Stimulated activated CD4-positive, alpha-beta T cell treated with anti-CD3 and anti-CD28 coated beads, TNF-alpha, amount 100 ng/mL, for 48 hours (primary cell): ENCODE data around the gene C17orf107.

Experiments
- DNase-seq, 3 donors: peaks; one replicate each; pipeline ENCODE4 v3.0.0-alpha.2; 2020; ENCODE audit warnings: low read depth in 3 of 3

The C17orf107 gene

DNA sequence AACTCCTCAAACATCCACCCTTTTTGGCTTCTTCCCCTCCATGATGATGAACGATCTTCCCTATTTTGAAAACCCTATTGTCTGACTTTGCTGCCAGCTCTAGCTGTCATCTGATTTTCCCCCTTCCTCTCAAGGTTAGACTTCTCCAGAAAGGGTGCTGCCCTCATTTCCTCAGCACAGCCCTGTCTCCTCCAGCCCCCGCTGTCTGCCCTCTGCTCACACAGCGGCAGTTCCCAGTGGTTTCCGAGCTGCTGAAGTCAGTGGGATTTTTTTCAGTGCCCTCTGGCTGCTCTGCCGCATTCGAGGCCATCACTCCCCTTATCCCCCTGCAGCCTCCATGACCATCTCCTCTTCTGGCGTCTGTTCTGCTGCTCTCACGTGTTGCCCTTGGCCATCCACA, 26.6 kb upstream of the C17orf107 start:
- no peak for DNase-seq

DNA sequence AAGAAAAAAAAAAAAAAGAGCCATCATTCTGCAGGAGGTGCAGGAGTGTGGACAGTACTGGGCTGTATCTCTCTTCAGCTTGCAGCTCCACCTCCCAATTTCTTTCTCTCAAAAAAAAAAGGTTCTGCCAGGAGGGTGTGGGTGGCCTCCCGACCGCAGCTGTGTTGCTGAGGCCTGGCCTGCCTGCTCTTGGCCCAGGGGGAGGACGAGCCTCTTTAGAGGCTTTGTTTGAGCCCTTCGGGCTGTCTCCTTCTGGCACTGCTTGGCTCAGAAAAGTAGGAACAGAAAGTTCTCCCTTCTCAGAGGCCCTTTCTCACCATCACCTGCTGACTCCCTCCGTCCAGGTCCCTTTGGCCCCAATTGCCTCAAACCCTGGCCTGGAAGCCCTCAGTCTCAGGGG, 22.2 kb upstream of the C17orf107 start:
- no peak for DNase-seq

DNA sequence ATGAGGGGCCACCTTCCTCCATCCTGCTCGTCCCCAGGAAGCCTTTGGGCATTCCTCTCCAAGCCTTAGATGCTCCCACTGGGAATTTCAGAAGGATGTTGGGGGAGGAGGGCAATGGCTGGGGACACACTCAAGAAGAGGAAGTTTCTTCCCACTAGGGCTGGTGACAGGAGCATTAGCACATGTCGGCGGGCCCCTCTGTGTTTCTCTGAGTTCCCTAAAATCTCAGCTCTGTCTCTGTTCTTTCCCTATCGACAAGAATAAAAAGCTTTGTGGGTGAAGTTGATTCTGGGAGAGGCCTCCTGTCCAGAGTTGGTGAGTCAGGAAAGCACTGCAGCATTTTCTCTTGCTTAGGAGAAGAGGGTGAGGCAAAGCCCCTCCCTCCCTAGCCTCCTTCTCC, 19.7 kb upstream of the C17orf107 start:
- no peak for DNase-seq

DNA sequence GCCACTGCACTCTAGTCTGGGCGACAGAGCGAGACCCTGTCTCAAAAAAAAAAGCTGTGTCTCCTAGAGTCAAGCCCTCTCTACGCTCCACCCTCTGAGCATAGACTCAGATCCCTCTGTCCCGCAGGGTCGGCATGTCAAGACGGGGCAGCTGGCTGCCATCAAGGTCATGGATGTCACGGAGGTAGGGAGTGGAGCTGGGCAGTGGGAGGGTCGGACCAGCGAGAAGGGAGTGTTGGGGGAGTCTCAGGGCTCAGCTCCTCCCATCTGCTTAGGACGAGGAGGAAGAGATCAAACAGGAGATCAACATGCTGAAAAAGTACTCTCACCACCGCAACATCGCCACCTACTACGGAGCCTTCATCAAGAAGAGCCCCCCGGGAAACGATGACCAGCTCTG, 18.5 kb upstream of the C17orf107 start:
- no peak for DNase-seq

DNA sequence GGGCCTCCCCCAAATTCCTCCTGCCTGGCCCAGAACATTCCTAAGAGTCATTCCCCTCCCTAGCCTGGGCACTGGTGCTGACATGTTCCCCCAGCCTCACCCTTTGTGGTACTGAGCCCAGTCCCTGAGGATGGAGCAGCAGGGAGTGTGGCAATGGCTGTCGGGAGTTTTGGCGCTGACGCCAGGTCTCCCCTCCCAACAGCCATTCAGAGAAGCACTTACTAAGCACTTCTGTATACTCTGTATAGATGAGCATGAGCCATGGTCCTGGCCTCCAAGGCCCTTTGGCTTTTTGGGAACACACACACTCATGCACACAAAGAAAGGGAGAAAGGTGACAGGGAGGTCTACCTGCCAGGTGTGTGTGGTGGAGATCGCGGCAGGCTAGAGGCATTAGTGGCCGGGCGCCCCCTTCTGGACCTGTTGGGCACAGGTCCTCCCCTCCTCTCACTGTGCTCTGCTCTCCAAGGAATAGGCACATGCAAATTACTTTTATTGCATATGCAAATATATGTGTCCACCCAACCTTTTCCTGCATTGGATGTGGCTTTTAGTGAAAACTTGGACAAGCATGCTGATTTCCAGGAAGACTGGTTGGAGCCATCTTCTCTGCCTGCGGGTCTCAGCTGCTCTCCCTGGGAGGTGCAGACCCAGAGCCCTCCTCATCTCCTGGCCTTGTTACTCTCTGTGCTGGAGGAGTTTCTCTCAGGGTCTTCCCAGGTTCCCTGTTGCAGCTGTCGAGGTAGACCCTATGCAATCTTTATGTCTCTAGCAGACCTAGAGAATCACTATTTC, 17.4 kb upstream of the C17orf107 start:
- peak in 2 of 3 donors; percentile 38 to 54 for DNase-seq

DNA sequence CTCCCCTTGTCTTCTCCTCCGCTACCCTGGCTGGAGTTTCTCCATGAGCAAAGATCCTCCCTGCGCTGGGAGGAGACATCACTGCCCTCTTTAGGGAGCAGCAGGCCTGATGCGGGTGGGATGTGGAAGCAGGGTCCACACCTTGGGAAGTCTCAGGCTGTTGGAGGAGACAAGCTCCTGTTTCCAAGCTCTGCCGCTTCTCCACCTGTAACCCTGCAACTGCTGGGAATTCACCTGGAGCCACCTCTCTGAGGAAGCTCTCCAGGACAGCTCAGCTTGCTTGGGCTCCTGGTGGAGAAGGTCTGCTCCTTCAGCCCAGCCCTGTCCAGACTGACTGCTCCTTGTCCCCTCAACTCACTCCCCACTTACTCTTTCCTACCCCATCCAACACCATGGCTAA, 14.8 kb upstream of the C17orf107 start:
- DNase-seq = no peak

DNA sequence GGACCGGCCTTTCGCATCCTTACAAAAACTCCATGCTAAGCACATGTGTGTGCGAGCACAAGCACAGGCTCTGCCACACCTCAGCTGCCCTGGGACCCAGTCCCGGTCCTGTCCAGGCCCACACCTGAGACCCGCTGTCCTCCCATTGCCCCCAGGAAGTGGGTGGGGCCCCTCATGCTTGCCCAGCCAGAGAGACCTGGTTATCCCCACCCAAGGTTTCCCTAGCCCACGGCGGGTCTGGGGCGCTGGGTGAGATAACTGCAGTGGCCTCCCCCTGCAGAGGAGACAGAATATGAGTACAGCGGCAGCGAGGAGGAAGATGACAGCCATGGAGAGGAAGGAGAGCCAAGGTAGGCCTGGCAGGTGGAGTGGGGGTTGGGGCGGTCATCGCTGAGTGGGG, 12.5 kb upstream of the C17orf107 start:
- no peak for DNase-seq

DNA sequence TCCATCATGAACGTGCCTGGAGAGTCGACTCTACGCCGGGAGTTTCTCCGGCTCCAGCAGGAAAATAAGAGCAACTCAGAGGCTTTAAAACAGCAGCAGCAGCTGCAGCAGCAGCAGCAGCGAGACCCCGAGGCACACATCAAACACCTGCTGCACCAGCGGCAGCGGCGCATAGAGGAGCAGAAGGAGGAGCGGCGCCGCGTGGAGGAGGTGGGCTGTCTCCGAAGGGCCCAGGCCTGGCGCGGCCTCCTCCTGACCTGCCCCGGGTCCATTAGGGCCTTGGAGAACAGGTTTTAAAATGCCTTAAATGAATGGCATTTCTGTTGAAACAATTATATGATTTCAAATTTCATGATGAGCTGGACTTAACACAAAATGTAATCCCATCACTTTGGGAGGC, 11.8 kb upstream of the C17orf107 start:
- DNase-seq = no peak

DNA sequence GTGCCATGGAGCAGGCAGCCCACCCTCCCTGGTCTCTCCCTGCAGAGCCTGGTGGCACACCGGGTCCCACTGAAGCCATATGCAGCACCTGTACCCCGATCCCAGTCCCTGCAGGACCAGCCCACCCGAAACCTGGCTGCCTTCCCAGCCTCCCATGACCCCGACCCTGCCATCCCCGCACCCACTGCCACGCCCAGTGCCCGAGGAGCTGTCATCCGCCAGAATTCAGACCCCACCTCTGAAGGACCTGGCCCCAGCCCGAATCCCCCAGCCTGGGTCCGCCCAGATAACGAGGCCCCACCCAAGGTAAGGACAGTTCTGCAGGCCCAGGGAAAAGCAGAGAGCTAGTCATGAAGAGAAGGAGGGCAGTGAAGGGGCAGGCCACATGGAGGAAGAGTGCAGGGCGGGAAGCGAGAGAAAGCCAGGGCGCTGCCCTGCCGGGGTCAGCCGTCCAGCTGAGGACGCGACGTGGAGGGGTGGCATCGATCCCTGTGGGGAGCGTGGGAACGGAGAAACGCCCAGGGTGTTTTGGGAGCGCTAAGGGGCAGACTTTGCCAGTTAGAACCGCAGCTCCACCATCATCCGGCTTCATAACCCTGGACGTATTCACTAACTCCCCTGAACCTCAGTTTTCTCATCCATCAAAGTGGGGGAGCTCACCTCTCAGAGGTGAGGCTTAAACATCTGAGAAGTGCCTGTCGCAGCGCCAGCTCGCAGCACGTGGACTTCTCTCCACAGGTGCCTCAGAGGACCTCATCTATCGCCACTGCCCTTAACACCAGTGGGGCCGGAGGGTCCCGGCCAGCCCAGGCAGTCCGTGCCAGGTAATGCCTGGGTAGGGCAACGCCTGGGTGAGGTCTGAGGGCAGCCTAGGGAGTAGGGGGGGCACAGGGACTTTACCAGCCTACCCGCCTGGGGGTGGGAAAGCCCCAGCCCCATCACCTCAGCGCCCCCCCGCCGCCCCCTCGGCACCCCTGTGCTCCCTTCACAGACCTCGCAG, 7.6 kb upstream of the C17orf107 start:
- DNase-seq = no peak

DNA sequence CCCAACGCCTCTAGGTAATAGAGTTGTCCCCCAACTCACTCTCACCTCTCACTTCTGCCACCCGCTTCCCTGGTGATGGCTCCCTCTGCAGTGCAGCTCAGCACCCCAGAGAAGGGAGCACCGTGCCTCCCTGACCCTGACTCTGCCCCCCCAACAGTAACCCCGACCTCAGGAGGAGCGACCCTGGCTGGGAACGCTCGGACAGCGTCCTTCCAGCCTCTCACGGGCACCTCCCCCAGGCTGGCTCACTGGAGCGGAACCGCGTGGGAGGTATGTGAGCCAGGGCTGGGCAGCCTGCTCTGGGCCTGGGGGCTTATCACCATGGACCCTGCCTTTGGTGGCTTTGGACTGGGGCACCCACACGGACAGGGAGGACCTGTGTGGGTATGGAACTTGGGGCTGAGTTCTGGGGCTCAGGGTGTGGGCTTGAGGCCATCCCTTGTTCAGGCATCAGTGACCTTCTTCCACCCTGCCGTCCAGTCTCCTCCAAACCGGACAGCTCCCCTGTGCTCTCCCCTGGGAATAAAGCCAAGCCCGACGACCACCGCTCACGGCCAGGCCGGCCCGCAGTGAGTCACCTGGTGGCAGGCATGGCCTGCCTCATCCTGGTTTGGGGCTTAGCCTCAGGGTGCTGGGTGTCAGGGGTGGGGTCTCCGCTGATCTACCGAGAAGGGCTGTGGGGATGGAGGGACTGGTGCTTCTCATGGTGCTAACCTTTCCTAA, 6.7 kb upstream of the C17orf107 start:
- DNase-seq = no peak

DNA sequence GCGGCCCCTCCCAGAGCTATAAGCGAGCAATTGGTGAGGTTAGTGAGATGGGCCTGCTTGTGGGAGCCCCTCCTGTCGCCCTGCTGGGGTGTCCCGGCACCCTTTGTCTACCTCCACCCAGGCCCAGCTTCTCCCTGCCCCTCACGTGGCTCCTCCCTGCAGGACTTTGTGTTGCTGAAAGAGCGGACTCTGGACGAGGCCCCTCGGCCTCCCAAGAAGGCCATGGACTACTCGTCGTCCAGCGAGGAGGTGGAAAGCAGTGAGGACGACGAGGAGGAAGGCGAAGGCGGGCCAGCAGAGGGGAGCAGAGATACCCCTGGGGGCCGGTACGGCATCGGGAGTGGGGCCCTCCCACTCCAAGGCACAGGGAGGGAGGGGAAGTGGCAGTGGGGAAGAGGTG, 6.1 kb upstream of the C17orf107 start:
- no peak for DNase-seq

DNA sequence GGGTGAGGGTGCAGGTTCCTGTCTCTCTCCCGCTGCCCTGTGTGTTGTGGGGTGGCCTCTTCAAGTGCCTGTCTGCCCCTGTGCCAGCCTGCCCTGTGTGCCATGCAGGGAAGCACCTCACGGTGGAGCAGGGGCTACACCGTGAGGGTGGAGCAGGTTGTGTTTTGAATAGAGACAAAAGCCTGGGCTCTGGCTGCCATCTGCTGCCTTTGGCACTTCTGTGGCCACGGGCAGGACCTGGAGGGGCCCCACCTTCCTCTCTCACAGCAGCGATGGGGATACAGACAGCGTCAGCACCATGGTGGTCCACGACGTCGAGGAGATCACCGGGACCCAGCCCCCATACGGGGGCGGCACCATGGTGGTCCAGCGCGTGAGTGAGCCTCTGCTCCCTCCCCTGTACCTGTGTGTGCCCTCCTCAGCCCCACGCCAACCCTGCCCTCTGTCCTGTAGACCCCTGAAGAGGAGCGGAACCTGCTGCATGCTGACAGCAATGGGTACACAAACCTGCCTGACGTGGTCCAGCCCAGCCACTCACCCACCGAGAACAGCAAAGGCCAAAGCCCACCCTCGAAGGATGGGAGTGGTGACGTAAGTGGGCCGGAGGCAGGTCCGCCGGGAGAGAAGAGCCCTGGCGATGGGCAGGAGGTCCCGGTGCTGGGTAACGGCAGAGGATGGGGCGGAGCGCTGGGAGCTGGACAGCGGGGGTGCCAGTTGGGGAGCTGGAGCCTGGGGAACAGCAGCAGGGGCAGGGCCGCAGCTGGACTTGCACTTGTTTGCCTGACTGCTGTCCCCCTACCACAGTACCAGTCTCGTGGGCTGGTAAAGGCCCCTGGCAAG, 5.4 kb upstream of the C17orf107 start:
- no peak for DNase-seq

DNA sequence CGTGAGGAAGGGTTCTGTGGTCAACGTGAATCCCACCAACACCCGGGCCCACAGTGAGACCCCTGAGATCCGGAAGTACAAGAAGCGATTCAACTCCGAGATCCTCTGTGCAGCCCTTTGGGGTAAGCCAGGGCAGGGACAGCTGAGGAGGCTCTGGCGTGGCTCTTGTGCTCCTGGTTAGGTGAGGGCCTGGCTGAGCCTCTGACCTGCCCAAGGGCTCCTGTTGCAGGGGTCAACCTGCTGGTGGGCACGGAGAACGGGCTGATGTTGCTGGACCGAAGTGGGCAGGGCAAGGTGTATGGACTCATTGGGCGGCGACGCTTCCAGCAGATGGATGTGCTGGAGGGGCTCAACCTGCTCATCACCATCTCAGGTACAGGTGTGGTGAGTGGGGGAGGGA, 4.2 kb upstream of the C17orf107 start:
- no peak for DNase-seq

DNA sequence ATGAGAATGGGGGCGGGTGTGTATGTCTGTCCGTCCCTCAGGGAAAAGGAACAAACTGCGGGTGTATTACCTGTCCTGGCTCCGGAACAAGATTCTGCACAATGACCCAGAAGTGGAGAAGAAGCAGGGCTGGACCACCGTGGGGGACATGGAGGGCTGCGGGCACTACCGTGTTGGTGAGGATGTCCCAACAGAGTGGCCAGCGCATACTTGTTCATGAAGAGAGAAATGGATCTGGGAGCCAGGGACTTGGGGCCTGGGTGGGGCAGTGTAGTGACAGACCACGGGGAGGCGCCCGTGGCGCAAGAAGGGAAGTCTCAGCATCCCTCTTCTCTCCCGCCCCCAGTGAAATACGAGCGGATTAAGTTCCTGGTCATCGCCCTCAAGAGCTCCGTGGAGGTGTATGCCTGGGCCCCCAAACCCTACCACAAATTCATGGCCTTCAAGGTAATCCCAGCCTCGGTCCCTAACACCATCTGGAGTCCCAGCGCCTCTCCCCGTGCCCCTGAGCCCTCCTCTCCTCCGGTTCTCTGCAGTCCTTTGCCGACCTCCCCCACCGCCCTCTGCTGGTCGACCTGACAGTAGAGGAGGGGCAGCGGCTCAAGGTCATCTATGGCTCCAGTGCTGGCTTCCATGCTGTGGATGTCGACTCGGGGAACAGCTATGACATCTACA, 3.5 kb upstream of the C17orf107 start:
- DNase-seq = no peak

DNA sequence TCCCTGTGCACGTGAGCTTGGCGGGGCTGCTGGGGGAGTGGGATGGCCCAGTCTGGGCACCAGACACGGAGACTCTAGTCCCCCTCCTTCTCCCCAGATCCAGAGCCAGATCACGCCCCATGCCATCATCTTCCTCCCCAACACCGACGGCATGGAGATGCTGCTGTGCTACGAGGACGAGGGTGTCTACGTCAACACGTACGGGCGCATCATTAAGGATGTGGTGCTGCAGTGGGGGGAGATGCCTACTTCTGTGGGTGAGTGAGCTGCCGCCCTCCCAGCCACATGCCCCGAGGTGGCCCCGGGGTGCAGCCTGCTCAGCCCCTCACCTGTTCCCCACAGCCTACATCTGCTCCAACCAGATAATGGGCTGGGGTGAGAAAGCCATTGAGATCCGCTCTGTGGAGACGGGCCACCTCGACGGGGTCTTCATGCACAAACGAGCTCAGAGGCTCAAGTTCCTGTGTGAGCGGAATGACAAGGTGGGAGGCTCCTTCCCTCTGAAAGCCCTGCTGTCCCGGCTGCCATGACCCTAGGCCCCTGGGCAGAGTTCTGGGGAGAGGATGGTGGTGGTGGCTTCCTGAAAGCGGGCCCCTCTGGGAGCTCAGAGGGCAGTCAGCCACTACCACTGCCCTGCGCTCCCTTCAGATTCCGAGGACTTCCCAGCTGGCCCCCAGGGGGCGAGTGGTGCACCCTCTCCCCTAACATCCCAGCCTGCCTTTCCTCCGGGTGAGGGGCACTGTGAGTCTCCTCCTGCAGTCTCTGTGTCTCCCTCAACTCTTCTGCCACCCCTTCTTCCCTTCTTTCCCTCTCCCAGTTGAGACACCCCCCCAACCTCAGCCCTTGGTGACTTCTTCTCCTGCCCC, 2.8 kb upstream of the C17orf107 start:
- no peak for DNase-seq

DNA sequence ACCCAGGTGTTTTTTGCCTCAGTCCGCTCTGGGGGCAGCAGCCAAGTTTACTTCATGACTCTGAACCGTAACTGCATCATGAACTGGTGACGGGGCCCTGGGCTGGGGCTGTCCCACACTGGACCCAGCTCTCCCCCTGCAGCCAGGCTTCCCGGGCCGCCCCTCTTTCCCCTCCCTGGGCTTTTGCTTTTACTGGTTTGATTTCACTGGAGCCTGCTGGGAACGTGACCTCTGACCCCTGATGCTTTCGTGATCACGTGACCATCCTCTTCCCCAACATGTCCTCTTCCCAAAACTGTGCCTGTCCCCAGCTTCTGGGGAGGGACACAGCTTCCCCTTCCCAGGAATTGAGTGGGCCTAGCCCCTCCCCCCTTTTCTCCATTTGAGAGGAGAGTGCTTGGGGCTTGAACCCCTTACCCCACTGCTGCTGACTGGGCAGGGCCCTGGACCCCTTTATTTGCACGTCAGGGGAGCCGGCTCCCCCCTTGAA, 2.1 kb upstream of the C17orf107 start:
- DNase-seq = no peak

DNA sequence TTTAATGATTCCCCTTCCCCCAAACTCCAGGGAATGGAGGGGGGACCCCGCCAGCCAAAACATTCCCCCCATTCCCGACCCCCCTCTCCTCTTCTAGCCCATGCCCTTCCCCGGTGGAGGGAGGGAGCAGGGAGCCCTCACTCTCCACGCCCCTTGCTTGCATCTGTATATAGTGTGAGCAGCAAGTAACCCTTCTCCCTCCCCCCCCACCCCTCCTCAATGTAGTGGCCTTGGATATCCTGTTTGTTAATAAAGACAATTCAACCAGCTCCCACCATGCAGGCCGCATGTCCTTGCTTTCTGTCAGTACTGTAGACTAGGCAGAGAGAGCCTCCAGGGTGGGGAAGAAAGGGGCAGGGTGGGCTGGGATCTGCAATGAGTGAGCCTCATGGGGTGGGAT, 1.6 kb upstream of the C17orf107 start:
- no peak for DNase-seq

DNA sequence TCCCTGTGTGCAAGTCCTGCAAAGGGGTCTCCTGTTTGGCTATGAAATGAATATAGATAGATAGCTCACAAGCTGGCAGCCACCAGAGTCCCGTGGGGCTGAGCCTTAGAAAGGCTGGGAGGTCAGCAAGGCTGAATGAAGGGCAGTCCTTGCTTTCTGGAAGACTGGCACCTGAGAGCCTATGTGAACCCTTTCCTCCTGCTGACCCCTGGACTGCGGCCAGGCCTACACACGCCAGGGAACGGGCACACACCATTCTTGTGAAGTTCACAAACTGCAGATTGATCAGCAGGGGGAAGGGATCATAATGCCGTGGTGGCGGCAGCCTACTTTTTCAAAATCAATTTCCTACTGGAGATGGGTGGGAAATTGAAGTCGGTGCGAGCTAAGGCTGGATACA, 985 bp upstream of the C17orf107 start:
- no peak for DNase-seq

DNA sequence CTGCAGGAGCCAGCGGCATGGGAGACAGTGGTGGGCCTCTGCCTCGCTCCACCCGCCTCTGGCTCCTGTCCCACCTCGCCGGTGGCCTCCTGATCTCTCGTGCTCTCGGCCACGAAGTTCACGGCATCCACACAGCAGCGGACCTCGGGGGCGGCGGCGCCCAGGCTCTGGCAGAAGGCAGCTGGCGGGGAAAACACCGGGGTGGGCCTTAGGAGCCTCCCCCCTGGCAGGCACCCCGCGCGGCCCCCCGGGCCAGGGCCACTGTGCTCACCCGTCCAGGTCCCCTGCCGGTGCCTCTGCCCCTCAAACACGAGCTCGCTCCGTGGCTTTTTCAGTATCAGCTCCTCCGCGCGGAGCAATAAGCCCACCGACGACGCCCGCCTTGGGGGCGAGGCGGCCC, 409 bp upstream of the C17orf107 start:
- no peak for DNase-seq
